Epithelial cell of esophagus (primary cell): ENCODE data around the gene CCT6A.
"Not testable (repeated sequence)": the region's sequence is repeated elsewhere in the genome, so short reads cannot be mapped to it uniquely, and the experiment has no call there.

Experiments used
- DNase-seq: peaks from one replicate; pipeline ENCODE4 v3.0.0; 2010; ENCODE audit warnings: low read depth
- H3K4me3 ChIP-seq: 2 replicates; pipeline ENCODE4 v1.5.1; 2011; ENCODE audit warnings: mild to moderate bottlenecking, low read length, control low read depth
- TF ChIP-seq, protein P1 (sequence below): IDR thresholded peaks from 2 replicates; pipeline ENCODE4 v1.5.1; 2011; ENCODE audit warnings: low read depth, mild to moderate bottlenecking, low read length, control low read depth, inconsistent platforms; ENCODE audit not compliant: insufficient read depth; ENCODE audit errors: missing control alignments

The CCT6A gene

DNA sequence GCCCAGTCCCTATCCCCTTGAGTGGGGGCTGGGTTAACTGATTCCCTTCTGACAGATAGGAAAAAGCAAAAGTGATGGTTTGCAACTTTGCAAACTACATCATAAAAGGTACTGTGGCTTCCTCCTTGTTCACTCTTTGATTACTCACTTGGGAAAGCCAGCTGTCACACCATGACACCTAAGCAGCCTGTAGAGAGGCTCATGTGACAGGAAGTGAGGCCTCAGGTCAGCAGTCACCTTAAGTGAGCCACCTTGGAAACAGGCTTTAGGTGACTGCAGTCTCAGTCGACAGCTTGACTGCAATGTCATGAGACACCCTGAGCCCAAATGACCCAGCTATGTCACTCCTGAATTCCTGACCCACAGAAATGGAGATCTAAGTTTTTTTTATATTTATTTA, 59.0 kb downstream of the CCT6A start:
- TF ChIP-seq, protein P1, sequence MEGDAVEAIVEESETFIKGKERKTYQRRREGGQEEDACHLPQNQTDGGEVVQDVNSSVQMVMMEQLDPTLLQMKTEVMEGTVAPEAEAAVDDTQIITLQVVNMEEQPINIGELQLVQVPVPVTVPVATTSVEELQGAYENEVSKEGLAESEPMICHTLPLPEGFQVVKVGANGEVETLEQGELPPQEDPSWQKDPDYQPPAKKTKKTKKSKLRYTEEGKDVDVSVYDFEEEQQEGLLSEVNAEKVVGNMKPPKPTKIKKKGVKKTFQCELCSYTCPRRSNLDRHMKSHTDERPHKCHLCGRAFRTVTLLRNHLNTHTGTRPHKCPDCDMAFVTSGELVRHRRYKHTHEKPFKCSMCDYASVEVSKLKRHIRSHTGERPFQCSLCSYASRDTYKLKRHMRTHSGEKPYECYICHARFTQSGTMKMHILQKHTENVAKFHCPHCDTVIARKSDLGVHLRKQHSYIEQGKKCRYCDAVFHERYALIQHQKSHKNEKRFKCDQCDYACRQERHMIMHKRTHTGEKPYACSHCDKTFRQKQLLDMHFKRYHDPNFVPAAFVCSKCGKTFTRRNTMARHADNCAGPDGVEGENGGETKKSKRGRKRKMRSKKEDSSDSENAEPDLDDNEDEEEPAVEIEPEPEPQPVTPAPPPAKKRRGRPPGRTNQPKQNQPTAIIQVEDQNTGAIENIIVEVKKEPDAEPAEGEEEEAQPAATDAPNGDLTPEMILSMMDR: no peak
- no peak for DNase-seq
- no peak overlapping the region for H3K4me3 ChIP-seq

DNA sequence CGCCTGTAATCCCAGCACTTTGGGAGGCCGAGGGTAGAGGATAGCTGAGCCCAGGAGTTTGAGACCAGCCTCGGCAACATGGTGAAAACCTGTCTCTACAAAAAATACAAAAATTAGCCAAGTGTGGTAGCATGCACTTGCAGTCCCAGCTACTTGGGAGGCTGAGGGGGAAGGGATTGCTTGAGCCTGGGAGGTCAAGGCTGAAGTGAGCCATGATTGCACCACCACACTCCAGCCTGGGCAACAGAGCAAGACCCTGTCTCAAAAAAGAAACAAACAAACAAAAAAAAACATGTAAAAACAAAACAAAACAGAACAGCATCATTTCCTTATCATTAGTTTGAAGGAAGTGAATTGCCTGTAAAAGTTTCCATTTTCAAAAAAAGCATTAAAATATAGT, 60.7 kb downstream of the CCT6A start:
- DNase-seq, H3K4me3 ChIP-seq: not testable (repeated sequence)
